SK-N-SH treated with all-trans-retinoic acid at 6 μM for 48 hours (cell line): ENCODE measurements around the gene TMEM236.

Source experiments
- ARNTL ChIP-seq: fragments of 450-650 bp; formaldehyde crosslinking; IDR thresholded peaks from 2 replicates; pipeline ENCODE4 v1.5.0; 2020; ENCODE audit warnings: low read depth, mild to moderate bottlenecking, moderate library complexity, borderline replicate concordance
- CREB5 ChIP-seq: fragments of 250-450 bp; sonication (Bioruptor Pico); IDR thresholded peaks from 2 replicates; pipeline ENCODE4 v1.5.1; 2020; ENCODE audit warnings: low read depth, mild to moderate bottlenecking, moderate library complexity
- CSRNP3 ChIP-seq: fragments of 250-450 bp; sonication (Bioruptor Pico); IDR thresholded peaks from 2 replicates; pipeline ENCODE4 v1.5.1; 2021; ENCODE audit warnings: mild to moderate bottlenecking, moderate library complexity
- ESRRG ChIP-seq: fragments of 250-450 bp; sonication (Bioruptor Pico); IDR thresholded peaks from 2 replicates; pipeline ENCODE4 v1.6.1; 2021; ENCODE audit warnings: mild to moderate bottlenecking
- ISL1 ChIP-seq: fragments of 250-450 bp; sonication (Bioruptor Pico); IDR thresholded peaks from 2 replicates; pipeline ENCODE4 v2.1.2; 2022; ENCODE audit warnings: mild to moderate bottlenecking, moderate library complexity
- PATZ1 ChIP-seq: fragments of 250-450 bp; sonication (Bioruptor Pico); IDR thresholded peaks from 2 replicates; pipeline ENCODE4 v1.8.0; 2020; ENCODE audit warnings: mild to moderate bottlenecking, moderate library complexity, borderline replicate concordance
- PPARA ChIP-seq: fragments of 250-450 bp; sonication (Bioruptor Pico); IDR thresholded peaks from 2 replicates; pipeline ENCODE4 v1.5.0; 2020; ENCODE audit warnings: mild to moderate bottlenecking, borderline replicate concordance
- ZFP30 ChIP-seq: fragments of 450-650 bp; formaldehyde crosslinking; IDR thresholded peaks from 2 replicates; pipeline ENCODE4 v1.5.0; 2022; ENCODE audit warnings: mild to moderate bottlenecking, moderate library complexity
- ZNF565 ChIP-seq: fragments of 450-650 bp; formaldehyde crosslinking; conservative IDR thresholded peaks from 2 replicates; pipeline ENCODE4 v1.5.0; 2020; ENCODE audit warnings: low read depth, mild to moderate bottlenecking, moderate library complexity

- TF ChIP-seq ZFP30 (CRISPR knock-in tag) (no peak), ISL1 (CRISPR knock-in tag) (no peak), CREB5 (no peak), ARNTL (CRISPR knock-in tag) (no peak), PATZ1 (CRISPR knock-in tag) (no peak), ZNF565 (CRISPR knock-in tag) (no peak), ESRRG (no peak), PPARA (CRISPR knock-in tag) (no peak), CSRNP3 (CRISPR knock-in tag) (no peak)
These were observed 37.4 kb downstream of the TMEM236 start for GRCh38 chr10:17789396-17789795.
